GM21526 (cell line): ENCODE measurements around the gene DLGAP1.

Experiments
- ATAC-seq: cut with Tn5 transposase; IDR thresholded peaks from one replicate; pipeline ENCODE4 v1.9.1; 2021; ENCODE audit warnings: moderate library complexity; ENCODE audit not compliant: unreplicated experiment, low FRiP score

The DLGAP1 gene

DNA sequence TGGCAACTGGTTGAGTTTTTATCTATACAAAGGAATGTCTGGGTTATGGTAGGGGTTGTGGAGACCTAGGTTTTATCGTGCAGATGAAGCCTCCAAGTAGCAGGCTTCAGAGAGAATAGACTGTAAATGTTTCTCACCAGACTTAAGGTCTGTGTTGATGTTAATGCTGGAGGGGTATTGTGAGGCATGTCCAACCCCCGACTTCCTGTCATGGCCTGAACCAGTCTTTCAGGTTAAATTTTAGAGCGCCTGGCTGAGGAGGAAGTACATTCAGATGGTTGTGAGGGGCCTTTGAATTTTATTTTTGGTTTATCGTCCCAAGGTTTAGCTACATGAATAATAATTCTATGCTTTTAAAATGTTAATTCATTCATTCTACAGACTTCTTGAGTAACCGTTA, 435.1 kb downstream of the DLGAP1 start:
- ATAC-seq, result no peak

DNA sequence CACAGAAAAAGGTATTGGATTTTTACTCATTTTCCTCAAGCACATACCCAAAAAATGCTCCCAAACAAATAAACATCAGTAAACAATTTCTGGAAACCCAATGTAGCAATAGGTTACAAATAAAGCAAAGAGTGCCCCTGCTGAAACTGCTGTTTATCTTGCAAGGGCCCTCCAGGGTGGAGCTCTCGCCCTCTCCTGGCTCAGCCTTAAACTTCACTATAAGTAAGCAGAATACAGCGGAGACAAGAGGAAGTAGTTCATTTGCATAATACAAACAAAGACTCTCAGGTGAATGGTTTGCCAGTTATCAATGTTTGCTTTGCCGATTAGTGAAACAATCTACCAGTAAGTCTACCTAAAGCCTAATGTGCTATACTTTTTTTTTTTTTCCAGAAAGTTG, 437.6 kb downstream of the DLGAP1 start:
- peak; percentile 88 for ATAC-seq

DNA sequence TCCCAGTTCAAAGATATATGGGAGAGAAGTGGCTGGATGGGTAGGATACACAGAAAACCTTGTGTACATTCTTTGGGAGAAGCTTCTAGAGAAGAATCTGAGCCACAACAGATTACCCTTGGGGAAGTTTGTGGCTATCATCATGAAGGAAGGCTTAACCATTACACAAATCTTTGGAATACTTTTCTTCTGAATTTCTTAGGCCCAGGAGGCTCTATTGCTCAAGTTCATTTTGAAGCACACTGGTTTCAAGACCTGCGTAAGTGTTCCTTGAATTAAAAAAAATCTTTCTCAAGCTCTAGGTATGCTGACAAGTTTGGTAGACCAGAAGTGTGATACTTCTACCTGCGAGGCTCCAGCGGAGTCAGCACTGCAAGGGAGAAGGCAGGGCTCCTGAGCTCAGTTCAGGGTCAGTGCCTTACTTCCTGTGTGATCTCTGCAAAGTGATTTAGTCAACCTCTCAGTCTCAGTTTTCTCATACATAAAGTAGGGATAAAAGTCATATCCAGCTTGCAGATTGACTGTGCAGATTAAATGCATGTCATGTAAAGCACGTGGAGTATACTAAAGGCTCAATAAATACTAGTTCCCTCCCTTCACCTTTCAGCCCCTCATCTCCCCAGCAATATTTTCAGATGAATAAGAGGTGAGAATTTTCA, 438.6 kb downstream of the DLGAP1 start:
- no peak for ATAC-seq

DNA sequence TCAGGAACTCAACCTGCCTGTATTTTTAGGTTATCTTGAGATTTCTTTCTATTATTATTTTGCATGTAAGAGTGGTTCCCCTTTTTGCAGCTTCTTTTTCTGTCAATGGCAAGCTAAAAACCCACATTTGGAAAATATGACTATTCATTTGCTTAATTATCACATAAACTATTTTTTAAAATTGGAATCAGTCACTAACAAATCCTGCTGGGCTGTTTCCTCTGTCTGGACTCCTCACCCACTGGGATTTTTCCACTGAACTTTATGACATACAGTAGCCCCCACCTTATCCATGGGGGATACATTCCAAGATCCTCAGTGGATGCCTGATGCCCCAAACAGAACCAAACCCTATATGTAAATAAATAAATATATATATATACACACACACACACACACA, 447.3 kb downstream of the DLGAP1 start:
- ATAC-seq, result no peak

DNA sequence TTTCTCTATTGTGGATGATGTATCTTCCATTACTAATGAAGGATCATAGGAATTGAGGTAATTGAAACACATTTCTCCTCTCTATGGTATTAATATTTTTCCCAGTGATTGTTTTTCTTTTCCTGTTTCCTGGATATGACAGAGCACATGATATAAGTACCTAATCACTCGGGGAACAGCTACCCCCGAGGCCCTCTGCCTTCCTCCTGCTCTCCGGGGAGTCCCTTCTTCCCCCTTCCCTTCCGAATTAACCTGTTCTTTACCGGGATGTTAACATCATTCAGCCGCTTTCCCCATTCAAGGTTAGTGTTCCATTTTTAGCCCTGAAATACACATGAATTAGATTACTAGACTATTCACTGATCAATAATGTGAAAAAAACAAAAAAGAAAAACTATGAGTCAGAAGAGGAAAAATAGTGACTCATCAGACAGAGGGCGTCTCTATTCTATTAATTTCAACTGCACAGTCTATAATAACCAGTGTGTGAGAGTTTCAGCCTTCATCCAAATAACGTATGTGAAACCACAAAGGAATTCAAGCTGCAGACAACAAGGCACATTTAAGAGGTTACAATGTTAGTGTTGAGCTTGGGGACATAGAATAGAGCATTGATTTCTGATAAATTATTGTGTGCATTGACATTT, 450.8 kb downstream of the DLGAP1 start:
- ATAC-seq, result no peak

DNA sequence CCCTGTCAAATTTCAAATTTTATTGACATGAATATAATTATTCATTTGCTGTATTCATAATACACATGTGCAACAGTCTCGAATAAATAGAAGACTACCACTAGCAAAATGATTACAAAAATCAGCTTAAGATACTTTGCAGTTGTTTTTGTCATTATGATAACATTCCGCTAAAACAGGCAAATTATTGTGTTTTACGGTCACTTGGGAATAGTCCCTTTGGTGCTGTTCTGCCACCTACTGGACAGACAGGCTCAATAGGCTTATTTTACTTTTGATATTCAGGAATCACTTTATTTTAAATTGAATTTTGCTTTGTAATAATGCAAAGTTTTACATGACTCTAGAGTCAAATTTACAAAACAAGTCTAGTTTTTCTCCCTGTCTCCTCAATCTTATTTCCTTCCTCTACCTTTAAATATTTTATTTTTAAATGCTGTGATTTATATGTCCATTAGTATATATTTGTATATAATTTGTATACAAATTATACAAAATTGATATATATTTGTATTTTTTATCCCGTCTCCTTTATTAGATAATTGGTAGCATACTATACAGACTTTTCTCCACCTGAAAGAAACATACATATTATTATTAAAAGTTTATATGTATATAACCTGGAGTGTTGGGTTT, 456.3 kb downstream of the DLGAP1 start:
- no peak for ATAC-seq

DNA sequence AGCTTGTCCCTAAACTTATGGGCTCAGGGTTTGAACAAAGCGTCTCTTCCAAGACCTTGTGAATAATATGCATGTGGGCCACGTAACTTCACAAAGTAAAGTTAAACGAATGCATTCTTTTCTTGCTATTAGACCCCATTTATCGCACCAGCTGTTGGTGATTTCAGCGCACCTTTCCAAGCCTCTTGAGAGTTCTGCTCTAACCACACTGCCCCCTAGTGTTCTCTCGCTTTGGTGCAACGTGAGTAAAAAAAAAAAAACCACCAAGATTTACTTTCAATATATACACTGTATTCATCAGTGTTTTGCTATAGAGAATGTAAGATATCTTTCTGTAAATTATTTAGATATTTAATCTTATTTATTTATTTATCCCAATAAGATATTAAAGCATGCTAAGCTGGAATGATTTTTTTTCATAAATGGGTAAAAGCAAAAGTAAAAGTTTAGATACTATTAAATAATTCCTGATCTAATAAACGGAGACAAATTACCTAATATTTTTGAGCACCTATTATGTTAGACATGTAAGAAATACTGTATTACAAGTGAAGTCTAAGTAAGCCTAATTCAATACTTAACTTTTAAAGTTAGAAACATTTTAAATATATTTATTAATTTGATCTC, 459.5 kb downstream of the DLGAP1 start:
- peak; percentile 68 for ATAC-seq

DNA sequence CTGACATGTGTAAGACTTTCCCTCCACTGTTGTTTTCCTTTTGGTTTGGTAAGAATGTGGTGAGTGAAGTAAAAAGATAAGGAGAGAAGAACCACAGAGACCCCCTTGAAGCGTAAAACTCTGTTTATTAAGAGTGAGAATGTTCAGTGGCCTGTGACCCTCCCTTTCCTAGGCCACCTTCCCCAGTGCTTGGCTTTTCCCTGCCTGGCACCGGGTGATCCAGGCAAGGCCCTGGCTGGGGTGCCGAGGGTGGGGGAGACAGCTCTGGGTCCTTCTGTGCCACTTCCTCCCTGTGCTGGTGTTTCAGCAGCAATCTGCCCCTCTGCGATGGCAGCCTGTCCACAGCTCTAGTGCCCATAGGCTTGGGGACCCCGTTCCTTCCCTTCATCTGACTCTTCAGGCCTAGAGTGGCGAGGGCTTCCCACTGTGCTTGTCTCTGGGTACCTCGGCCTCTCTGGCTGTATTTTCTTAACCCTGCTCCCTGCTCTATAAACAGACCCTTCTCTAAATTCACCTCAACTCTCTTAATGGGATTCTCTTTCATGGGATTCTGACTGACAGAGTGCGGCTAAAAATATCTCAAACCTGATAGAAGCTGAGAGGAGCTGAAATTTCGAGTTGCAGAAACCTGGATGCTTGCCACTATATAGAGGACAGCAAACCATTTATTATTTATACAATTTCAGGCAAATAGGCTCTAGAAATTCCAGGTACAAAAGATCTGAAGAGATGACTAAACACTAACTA, 461.0 kb downstream of the DLGAP1 start:
- no peak for ATAC-seq

DNA sequence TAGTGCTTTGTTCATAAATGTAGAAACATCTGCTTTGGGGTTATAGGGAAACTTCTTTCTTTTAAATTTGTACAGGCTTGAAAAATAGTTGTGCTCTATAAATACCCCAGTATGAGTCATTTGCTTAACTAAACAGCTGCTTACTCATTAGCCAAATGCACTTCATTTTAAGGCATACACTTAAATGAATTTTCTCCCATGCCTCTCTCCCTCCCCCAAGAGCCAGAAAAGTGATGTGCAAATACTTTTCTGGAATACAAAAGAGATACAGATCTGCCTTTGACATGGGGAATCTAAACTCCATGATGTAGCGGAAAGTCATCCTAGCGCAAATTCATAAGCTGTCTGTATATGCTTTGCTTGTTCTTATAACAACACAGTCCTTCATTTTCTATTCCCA, 469.4 kb downstream of the DLGAP1 start:
- ATAC-seq, result no peak

DNA sequence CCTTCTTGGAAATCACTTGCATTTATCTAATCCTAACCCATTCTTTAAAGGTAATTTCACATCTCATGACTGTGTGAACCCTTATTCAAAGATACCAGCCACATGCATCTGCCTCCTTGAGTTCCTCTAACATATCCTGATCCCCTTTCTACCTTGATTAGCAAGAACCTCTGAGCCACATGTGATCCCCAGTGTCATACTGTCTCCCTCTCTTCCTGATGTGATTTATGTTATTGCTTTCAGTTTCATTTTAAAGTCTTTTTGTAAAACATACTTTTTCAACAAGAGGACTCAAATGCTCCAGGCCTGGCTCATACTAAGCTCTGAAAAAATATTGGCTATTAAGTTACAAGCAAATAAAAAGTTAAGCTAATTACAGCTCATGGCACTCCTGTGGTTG, 470.1 kb downstream of the DLGAP1 start:
- no peak for ATAC-seq

DNA sequence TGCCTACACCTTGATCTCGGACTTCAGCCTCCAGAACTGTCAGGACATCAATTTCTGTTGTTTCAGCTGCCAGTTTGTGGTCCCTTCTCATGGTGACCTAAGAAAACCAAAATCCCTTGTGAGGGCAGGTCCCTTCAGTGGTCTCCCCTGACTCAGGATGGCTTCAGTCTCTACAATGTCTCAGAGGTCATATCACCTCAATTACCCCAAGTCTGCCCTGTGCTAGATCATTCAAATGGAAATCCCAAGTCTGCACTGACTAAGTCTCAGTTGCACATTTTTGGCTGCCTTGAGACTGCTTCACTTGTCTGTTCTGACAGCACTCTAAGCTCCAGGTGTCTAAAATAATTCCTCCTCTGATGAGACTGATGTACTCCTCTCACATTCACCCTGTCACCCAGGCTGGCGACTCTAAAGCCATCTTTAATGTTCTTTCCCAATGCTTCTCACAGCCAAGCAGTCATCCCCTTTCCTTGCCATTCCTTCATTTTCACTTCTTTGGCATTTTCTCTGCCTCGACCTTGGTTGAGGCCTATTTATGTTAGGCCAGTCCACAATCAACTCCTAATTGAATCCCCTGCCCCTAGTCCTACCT, 470.8 kb downstream of the DLGAP1 start:
- ATAC-seq, result no peak

DNA sequence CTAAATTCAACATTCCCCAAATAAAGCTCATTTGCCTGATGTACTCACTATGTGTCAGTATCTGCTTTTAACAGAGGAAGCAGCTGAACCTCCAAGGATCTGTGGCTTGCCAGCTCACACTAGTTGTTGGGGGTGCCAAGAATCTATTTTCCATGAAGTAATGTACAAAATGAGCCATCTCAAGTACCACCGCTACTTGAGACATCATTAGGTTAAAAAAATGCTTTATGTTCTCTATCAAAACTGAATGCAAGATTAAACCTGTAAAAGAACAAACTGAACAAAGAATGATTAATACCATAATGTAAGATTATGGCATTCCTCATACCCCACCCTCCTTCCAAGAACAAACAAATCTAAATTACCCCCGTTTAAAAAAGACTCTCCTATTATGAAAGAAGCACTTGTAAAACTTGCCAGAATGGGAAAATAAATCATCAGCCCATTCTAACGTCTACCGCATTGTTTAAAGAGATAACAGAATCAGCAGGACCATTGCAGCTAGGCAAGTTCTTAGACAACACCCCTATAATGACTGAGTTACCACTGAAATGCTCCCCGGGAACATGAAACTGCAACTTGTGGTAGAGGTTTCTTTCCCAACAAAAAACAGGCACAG, 471.6 kb downstream of the DLGAP1 start:
- ATAC-seq, result no peak

DNA sequence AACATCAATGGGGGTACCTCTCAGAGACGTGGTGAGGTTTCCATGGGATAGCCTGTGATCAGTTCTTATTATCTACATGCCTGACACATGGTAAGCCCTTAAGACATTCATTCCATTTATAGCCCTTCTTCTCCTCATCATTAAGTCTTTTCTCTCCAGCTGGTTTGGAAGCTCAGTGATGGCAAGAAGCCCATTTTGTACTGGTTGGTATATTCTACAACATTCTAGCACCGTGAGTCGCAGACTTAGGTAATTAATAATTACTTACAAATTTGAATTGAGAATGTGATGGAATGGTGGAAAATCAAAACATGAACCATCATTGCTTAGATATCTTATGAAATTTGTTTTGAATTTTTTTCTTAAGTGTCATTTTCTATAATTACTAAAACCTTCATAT, 472.6 kb downstream of the DLGAP1 start:
- no peak for ATAC-seq

DNA sequence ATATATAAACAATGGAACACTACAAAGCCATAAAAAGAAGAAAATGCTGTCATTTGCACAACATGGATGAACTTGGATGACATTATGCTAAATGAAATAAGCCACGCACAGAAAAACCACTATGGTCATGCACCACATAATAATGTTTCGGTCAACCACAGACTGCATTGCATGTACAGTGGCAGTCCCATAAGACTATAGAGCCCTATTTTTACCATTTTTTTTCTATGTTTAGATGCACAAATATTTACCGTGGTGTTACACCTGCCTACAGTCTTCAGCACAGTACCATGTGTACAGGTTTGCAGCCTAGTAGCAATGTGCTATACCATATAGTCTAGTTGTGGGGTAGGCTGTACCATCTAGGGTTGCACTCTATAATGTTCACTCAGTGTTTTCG, 476.1 kb downstream of the DLGAP1 start:
- no peak for ATAC-seq

DNA sequence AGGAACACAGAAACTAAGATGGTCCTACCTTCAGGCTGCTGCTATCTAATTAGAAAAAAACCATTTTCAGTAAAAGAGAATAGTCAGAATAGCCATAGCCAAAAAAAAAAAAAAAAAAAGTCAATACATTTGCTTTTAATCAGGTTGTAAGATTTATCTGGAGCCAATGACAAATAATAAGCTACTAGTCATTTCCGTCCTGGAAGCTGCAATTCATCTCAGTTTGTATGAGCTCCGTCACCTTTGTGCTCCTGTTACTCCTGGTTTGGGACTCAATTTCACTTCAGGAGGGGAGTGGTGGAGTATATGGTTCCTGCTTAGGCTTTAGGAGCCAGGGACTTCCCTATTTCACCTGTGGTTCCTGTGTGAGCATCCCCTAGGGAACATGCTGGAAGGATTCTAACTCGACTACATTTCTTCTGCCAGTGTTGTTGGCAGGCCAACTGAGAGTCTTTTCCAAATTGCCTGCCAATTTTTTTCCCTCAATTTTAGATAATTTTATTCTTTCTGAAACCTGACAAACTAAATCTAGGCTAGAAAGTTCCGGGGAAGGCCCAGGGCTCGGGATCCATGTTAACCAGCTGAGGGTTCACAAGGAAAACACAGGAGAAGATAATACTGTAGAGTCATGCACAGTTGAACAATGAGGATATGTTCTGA, 481.8 kb downstream of the DLGAP1 start:
- no peak for ATAC-seq

DNA sequence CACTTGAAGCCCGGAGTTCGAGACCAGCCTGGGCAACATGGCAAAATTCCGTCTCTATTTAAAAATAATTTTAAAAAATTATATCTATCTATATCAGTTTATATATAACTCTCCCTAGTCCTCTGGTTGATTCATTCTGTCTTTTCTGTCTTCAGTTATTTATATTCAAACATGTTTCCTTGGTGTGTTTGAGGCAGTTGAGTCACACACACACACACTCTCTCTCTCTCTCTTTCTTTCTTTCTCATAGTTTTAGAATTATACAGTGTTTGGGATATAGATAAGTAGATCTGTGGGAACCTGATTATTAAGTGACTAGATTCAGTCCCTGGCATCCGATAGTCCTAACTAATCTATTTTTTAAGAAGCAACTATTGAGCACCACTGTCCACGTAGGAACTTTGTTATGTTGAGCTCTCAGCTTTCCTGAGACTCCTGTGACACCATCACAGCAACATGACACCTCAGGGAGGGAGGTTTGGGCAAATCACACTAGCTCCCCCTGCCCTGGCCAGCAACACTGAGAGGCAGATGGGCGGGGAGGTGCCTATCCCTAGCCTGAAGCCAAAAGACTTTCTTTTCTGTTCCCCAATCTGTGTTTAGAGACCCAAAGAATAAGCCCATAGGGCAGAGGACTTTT, 482.7 kb downstream of the DLGAP1 start:
- ATAC-seq, result no peak

DNA sequence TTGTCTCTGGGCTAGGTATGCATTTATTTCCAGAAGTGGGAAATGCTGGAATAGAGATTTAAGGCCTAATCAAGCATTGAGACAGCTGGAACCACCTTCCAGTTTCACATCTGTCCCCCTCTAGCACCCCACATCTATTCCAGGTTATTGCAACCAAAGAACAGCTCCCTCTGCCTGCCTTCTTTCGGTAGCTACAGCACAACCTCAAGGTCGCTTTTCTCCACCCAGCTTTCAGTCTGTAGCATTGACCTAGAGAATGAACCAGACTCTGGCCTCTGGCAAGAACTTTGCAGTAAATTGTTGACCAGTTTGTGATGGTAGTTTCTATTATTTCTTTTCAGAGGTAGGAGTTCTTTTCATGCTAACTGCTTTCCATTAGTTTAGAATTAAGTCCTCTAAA, 484.2 kb downstream of the DLGAP1 start:
- no peak for ATAC-seq

DNA sequence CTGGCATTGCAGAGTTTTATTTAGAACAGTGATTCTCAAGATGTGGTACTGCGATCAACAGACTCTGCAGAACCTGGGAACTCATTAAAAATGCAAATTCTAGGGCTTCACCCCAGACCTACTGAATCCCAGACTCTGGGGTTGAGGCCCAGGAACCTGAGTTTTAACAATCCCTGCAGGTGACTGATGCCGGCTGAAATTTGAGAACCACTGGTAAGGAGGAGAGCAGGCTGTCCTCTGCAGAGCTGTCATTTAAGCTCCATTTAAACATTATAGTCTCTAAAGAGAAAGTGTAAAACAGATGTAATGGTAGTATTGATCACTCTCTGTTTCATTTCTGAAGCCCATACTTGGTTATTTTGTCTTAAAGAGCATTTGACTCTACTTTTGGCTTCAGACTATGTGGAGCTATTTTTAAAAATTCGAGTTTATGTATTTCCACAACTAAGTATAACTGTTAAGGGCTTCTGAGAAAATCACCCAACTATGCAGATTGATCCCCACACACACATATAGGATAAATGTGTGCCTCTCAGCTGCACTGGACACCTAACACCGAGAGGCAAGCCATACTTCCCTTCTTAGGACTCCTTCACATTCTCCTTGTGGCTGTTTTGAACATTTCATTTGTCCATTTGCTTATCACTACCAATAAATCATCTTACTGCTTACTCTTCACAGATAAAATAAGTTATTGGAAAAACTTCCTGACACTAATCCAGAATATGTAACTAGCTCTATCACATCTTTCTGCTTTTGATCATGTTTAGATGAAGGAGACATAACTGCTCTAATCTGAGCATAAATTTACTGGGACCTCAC, 487.5 kb downstream of the DLGAP1 start:
- no peak for ATAC-seq
